DMS 273 (cell line): ENCODE data around the gene HDHD2.
"Not testable (repeated sequence)": the region's sequence is repeated elsewhere in the genome, so short reads cannot be mapped to it uniquely, and the experiment has no call there.

Experiments
- DNase-seq: peaks from one replicate; lab custom pipeline; 2025; ENCODE audit not compliant: unreplicated experiment; lab: John Stamatoyannopoulos, UW

Gene HDHD2, protein sequence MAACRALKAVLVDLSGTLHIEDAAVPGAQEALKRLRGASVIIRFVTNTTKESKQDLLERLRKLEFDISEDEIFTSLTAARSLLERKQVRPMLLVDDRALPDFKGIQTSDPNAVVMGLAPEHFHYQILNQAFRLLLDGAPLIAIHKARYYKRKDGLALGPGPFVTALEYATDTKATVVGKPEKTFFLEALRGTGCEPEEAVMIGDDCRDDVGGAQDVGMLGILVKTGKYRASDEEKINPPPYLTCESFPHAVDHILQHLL

GRCh38 chr18:47150029-47150823, at the start of gene HDHD2:
Gene HDHD2, minus strand, starts transcription at chr18:47150500. Its CDS starts 14,061 bp downstream, at chr18:47136439.
- peak; percentile 92 for DNase-seq

DNA sequence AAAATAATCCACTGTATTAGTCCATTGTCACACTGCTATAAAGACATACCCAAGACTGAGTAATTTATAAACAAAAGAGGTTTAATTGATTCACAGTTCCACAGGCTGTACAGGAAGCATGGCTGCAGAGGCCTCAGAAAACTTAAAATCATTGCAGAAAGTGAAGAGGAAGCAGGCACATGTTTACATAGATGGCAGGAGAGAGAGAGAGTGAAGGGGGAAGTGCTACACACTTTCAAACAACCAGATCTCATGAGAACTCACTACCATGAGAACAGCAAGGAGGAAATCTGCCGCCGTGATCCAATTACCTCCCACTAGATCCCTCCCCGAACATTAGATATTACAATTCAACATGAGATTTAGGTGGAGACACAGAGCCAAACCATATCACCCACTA, 45.7 kb upstream of the HDHD2 start:
- DNase-seq, result not testable (repeated sequence)

GRCh38 chr18:47191961-47192360, 41.7 kb upstream of the HDHD2 start:
- no peak for DNase-seq

- DNase-seq, result no peak
Observed at GRCh38 chr18:47187721-47188120, 37.4 kb upstream of the HDHD2 start.

DNA sequence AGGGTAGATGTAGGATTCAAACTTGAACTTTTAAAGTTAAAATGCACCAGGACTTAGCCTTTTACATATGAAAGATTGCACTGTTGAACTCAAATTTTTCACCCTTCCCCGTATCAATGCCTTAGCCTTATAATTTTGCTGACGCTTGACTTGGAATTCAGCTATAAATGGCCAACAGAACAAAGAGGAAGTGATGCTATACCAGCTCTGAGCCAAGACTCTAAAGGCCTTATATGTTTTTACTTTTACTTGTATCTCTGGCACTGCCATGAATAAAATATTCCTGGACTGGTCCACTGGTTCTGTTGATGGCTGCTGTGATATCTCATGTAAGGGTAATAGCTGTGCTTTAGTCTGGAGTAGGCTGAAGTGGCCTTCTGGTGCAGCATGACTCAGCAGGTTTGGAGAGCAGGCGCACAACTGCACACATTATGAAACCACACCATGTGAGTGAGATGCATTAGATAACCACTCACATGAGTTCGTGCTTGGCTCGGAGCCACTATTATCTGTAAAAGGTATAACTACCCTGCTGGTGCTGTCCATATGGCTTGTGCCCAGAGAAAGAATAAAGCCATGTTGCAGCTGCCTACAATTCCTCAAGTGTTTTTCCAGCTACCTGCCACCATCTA, 34.2 kb upstream of the HDHD2 start:
- DNase-seq, result peak; percentile 91

DNA sequence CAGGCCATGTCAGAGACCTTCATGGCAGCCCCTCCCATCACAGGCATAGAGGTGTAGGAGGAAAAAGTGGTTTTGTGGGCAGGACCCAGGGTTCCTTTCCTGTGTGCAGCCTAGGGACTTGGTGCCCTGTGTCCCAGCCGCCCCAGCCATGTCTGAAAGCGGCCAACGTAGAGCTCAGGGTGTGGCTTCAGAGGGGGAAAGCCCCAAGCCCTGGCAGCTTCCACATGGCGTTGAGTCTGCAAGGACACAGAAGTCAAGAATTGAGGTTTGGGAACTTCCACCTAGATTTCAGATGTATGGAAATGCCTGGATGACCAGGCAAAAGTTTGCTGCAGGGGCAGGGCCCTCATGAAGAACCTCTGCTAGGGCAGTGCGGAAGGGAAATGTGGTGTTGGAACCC, 31.9 kb upstream of the HDHD2 start:
- DNase-seq, result not testable (repeated sequence)

DNA sequence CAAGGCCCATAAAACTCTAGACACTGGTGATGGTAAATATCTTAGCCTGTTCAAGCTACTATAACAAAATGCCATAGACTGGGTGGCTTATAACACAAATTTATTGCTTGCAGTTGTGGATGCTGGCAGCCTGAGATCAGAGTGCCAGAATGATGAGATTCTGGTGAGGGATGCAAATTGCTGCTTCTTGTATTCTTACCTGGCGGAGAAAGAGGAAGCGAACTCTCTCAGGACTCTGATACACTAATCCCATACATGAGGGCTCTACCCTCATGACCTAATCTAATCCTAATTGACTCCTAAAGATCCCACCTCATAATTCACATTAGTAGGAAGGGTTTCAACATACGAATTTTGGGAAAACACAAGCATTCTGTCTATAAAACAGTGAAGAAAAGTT, 30.5 kb upstream of the HDHD2 start:
- DNase-seq, result no peak

GRCh38 chr18:47179520-47179919, 29.2 kb upstream of the HDHD2 start:
- DNase-seq, result peak; percentile 73

DNA sequence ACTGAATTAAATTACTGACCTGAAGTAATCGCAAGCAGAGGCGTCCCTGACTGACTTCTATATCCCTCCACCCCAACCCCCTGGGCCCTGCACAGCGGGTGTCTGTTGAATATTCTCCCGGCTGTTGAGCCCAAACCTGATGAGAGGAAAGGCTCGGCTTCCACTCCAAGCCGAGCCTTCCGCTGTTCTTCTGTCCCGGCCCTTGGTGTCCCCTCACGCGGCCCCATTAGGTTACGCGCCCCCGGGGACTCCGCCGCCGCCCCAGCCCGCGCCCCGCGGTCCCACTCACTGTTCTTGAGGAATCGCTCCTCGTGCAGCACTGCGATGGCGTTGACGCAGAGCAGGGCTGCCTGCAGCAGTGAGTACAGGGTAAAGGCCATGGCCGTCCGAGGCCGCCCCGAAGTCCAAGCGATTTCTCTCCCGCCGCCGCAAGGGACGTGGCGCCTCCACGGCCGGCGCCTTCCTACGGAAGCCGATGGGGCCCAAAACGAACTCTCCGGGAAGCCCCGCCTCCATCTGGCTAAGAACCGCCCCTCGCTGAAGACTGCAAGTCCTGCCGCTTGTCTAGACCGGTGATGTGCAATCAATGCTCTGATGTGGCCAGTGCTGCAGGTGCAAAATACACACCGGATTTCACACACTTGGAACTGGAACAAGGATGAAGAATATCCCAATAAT, 25.7 kb upstream of the HDHD2 start, which contains the start of gene IER3IP1:
IER3IP1 (minus strand) TSS at position 467 of the 678 bp plus-strand sequence; CDS start at position 380, 87 bp downstream.
- DNase-seq, result peak; percentile 96

DNA sequence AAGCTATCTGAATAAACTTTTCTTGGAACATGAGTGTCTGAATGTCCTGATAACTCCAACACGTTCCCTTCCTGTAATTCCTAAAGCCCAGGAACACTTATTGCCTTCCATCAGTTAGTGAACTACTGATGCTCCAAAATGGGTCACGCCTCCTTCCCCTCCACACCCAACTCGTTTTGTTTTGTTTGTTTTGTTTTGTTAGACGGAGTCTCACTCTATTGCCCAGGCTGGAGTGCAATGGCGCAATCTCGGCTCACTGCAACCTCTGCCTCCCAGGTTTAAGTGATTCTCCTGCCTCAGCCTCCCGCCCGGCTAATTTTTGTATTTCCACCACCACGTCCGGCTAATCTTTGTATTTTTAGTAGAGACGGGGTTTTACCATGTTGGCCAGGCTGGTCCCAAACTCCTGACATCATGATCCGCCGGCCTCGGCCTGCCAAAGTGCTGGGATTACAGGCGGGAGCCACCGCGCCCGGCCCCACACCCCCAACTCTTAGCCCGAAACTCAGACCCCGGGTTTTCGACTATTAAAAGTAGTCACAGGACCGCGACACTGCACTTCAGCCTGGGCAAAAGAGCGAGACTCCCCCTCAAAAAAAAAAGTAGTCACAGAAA, 25.1 kb upstream of the HDHD2 start:
- peak; percentile 55 for DNase-seq

DNA sequence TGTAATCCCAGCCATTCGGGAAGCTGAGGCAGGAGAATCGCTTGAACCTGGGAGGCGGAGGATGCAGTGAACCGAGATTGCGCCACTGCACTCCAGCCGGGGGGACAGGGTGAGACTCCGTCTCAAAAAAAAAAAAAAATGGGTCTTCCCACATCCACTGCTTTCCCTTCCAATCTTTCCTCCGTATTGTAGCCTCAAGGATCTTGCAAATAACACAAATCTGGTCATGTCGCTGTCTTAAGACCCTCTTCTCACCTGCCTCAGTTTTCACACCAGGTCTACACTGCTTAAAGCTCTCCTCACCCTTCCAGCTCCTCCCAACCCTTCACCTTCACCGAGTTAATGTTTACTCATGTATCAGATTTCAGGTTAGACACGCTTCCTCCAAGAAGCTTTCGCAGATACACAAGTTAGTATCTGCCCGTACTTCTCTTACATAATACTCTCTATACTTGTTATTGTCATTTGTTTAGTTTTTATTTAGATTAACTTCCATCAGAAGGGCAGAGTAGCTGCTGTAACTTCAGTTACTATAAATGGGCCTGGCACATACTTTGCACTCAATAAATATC, 24.3 kb upstream of the HDHD2 start:
- peak; percentile 14 for DNase-seq

DNA sequence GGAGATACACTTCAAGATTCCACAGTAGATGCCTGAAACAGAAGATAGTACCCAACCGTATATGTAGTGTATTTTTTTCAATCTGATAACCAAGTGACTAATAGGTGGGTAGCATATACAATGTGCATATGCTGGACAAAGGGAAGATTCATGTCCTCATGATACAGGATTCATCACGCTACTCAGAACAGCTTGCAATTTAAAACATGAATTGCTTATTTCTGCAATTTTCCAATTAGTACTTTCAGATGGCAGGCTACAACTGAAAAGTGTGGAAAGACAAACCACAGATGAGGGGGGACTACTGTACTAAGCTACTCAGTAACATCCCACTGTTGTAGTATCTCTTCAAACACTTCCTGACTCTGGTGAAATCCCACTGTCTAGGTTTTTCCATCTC, 22.2 kb upstream of the HDHD2 start:
- DNase-seq, result no peak

GRCh38 chr18:47168913-47169312, 18.6 kb upstream of the HDHD2 start:
- DNase-seq, result no peak

DNA sequence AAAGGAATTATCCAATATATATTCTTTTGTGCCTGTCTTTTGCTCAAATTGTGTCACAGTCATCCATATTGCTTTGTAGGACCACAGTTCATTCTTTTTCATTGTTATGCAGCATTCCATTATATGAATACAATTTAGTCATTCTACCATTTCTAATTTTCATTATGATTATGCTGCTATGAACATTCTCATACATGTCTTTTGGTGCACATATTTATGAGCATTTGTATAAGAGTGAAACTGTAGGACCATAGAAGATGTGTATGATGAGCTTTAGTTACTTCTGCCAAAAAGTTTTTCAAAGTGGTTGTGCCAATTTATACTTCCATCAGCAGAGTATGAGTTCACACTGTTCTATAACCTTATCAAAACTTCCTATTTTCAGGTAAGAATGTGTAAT, 18.2 kb upstream of the HDHD2 start:
- DNase-seq, result no peak

DNA sequence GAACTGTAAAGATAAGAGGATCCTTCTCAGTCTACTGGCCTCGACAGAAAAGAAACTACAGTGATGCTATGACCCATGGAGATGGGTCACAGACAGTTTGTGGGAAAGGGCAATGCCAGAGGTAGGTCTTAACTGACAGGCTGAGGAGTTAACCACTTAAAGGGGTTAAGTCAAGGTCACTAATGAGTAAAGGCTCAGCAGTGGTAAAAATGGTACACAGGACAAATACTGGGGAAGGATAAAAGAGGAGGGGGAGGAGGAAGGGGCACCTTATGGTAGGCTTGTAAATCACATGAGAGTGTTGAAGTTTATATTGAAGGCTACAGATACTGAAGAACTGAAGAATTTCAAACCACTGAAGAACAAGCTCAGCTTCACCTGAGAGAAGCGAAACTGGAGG, 16.0 kb upstream of the HDHD2 start:
- DNase-seq, result no peak

DNA sequence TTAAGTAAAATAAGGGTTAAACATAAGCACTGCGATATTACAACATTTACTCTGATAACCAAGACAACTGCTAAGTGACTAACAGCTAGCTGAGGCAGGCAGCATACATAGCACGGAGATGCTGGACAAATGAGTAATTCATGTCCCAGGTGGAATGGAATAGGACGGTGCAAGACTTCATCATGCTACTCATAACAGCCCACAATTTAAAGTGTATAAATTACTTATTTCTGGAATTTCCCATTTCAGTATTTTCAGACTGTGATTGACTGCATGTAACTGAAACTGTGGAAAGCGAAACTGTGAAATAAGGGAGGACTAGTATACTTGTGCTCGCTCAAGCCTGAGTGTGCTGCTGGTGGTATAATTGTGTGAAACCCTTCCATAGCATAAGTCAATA, 12.9 kb upstream of the HDHD2 start:
- DNase-seq, result no peak

DNA sequence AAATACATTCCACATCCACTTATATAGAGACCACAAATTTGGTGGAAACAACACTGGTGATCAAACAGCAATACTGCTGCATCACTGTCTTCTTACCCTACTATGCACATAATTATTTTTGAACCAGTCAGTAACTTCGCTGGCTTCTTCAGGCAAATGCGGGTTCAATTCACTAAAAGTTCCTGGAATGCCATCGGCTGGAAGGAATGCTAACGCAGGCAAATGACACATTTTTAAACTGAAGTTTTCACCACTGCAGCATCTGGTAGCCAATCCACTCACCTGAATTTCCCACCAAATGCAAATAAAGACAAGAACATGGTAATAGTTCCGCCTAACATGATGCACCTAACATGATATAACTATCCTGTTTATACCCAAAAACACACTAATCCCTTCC, 10.0 kb upstream of the HDHD2 start:
- no peak for DNase-seq

DNA sequence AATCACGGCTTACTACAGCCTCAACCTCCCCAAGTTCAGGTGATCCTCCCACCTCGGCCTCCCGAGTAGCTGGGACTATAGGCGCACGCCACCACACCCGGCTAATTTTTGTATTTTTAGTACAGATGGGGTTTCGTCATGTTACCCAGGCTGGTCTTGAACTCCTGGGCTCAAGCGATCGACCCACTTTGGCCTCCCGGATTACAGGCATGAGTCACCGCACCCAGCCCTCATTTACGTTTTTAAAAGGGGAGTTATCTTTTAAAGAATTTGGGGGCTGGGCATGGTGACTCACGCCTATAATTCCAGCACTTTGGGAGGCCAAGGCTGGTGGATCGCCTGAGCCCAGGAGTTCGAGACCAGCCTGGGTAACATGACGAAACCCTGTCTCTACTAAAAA, 8.1 kb upstream of the HDHD2 start:
- not testable (repeated sequence) for DNase-seq

GRCh38 chr18:47151439-47151838, 1.1 kb upstream of the HDHD2 start:
- DNase-seq, result no peak

DNA sequence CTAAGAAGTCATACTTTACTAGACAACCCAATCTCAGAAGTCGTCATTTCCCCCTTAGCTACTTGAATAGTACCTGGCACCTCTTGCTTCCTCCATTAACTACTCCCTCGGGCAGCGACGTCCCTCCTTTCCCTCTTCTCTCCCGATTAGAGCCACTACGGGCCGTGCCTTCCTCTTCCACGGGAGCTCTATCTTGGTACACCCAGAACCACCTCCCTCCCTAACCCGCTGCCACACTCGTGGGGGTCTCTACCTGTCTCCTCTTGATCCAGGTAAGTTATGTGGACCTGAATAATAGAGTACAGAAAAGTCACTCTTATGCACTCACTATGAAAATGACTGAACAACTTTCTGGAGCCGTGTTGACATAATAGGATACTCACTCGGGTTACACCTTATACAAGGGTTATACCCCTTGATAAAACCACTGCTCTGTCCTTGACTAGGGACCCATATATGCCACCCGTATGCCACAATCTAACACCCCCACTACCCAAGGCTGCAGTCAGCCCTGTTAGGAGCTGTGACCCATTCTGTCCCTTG, 595 bp upstream of the HDHD2 start:
- peak; percentile 62 for DNase-seq
